Measurements from ENCODE around the gene PFKP. TPM values are rescaled to one million over a fixed set of nuclear protein-coding genes. Genes with fewer than 3 reads are reported as not detected.
A peak's percentile ranks its signal among the peaks of the same experiment; 100 is the strongest.

Gene PFKP
- total RNA-seq, 2 donors from 2014 or later = 17.4 to 39.6 TPM

DNA sequence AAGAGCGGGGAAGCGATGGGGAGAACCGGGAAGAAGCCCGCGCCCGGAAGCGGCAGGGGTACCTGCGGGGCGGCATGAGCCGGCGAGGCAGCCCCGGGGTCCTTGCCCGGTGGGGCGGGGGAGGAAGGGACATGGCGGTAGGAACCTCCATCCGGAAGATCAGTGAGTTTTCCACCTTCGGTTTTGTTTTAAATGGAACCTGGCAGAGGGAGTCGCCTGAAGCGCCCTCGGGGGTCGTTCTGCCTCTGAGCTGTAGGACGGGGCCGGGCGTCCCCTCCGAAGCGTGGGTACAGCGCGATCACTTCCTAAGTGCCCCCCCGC is 471 bp downstream of the PFKP start:
- peaks cover 0 to 12% of the 10 kb centered on the region in 2 donors for H3K27me3 ChIP-seq
- peak overlapping the region; percentile 5 to 52 for H3K4me3 ChIP-seq
- 0 to 1% methylated on average over 3 to 28 of the region's 29 CpGs for WGBS, 2 donors
- peak overlapping the region; percentile 0 to 79 (median 68) for H3K27ac ChIP-seq
- ATAC-seq = peak; percentile 10
- intact Hi-C loops (cut with DNase I) = no loop called here
- no peak for TF ChIP-seq POLR2A (IDR thresholded peaks at IDR 0.05)
- TF ChIP-seq, protein P1, sequence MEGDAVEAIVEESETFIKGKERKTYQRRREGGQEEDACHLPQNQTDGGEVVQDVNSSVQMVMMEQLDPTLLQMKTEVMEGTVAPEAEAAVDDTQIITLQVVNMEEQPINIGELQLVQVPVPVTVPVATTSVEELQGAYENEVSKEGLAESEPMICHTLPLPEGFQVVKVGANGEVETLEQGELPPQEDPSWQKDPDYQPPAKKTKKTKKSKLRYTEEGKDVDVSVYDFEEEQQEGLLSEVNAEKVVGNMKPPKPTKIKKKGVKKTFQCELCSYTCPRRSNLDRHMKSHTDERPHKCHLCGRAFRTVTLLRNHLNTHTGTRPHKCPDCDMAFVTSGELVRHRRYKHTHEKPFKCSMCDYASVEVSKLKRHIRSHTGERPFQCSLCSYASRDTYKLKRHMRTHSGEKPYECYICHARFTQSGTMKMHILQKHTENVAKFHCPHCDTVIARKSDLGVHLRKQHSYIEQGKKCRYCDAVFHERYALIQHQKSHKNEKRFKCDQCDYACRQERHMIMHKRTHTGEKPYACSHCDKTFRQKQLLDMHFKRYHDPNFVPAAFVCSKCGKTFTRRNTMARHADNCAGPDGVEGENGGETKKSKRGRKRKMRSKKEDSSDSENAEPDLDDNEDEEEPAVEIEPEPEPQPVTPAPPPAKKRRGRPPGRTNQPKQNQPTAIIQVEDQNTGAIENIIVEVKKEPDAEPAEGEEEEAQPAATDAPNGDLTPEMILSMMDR (IDR thresholded peaks at IDR 0.05) = no peak
- no peak for DNase-seq
- no peaks in the 10 kb centered on the region for H3K36me3 ChIP-seq (replicated peaks in 1 of 2; ENCODE audit: insufficient read depth in 1 of 2, low read depth in 2 of 2)
- H3K4me1 ChIP-seq = peaks cover 26% of the 10 kb centered on the region
- H3K9me3 ChIP-seq = no peaks in the 10 kb centered on the region

DNA sequence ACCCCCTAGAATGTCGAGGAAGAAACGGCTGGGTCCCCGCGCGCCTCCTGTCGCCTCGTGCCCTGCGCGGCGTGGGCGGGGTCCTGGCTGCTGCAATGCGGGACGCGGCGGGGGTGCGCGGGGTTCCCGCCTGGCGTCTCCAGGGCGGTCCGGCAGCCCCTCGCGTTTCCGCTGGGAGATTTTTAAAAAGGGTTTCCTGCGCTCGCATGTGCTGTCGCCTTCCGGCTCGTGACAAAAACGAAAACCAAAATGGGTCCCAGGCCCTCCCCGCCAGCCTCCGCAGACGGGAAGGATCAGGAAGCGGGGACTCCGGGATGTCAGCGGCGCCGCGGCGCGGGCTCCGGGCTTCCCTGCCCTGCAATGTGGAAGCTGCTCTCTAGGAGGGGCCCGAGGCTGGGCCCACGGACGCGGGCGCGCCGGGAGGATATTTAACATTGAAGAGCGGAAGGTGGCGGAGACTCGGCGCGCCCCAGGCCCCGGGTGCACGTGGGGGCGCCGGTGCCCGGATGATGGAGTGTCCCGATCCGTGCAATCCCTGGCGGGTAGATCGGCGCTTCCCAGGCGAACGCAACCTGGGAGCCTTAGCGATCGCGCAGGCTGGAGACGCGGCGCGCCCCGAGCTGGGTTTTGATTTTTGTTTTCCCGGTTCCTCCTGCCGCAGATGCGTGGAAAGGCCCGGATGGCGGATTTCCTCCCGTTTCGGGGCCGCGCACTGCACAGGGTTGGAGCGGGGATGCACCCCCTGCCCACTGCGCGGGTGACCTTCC is 1.0 kb downstream of the PFKP start:
- intact Hi-C loops (cut with DNase I) = no loop called here
- H3K4me1 ChIP-seq = peaks cover 26% of the 10 kb centered on the region
- peak overlapping the region; percentile 0 to 79 (median 68) for H3K27ac ChIP-seq
- 0% methylated on average over 3 to 86 of the region's 86 CpGs for WGBS, 2 donors
- H3K9me3 ChIP-seq = no peaks in the 10 kb centered on the region
- ATAC-seq (peak; percentile 58), DNase-seq (peak; percentile 40 to 58 (median 50))
- H3K36me3 ChIP-seq (replicated peaks in 1 of 2; ENCODE audit: insufficient read depth in 1 of 2, low read depth in 2 of 2) = no peaks in the 10 kb centered on the region
- peak overlapping the region; percentile 5 to 52 for H3K4me3 ChIP-seq
- H3K27me3 ChIP-seq = peaks cover 0 to 12% of the 10 kb centered on the region in 2 donors
- peak in 2 of 3 donors; percentile 33 to 34 for TF ChIP-seq POLR2A (IDR thresholded peaks at IDR 0.05)
- TF ChIP-seq, protein P1 (IDR thresholded peaks at IDR 0.05) = peak in 3 of 7 experiments; percentile 19 to 22 (median 21)

DNA sequence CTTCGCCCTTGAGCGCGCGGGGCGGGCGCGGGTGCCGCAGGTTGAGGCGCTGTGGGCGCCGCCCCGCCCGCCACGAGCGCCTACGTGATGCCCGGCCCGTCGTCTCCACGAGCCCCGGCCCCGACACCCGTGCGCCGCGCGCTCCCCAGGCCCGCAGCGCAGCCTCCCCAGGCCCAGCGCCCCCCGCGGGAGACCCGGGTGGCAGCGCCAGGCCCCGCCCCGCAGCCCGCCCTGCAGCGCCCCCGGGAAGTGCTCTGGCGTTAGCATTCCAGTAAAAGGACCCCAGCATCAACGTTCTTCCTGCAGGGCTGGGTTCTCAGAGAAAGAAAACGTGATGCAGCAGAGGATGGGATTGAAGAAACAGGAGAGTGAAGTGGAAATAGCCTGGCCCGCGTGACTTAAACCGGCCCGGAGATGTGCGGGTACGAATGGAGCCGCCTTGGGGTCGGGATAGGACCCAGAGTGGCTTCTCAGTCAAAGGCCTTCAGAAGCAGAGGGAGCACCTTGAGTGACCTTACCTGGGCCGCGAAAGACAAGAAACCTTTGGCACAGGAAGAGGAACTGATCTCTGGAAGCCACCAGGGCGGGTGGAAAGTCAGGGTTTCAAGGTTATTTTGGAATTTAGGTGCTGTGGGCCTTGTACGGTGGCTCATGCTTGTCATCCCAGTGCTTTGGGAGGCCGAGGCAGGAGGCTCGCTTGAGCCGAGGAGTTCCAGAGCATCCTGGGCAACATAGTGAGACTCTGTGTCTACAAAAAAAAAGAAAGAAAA is 1.8 kb downstream of the PFKP start:
- WGBS, 2 donors = 11 to 33% methylated on average over 17 to 57 of the region's 57 CpGs
- Histone ChIP-seq H3K4me1 (peaks cover 26% of the 10 kb centered on the region), H3K36me3 (replicated peaks in 1 of 2; ENCODE audit: insufficient read depth in 1 of 2, low read depth in 2 of 2) (no peaks in the 10 kb centered on the region), H3K9me3 (no peaks in the 10 kb centered on the region), H3K27me3 (peaks cover 0 to 12% of the 10 kb centered on the region in 2 donors), H3K27ac (peak overlapping the region in 3 of 4 donors; percentile 63 to 79 (median 74)), H3K4me3 (peak overlapping the region; percentile 5 to 52)
- ATAC-seq (peak; percentile 1), DNase-seq (no peak)
- intact Hi-C loops (cut with DNase I) = no loop called here
- TF ChIP-seq, protein P1 (IDR thresholded peaks at IDR 0.05) = no peak
- no peak for TF ChIP-seq POLR2A (IDR thresholded peaks at IDR 0.05)

DNA sequence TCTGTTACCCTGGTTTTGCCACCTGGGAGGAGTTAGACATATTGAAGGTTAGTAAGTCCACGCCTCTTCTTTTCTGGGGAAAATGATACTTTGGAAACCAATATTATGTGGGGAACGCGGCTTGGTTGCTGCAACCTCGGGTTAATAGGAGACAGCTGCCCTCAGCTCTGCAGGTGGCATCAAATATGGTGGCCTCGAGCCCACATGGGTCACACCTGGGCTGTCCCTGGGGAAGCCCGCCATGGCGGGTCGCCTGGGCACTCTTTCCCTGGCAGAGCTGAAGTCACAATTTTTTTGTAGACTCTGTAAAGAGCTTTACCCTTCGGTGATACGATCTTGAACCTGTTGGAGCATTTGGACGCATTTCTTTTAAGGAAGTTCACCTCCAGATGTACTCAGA is 2.5 kb downstream of the PFKP start:
- Histone ChIP-seq H3K27ac (no peak overlapping the region), H3K27me3 (peaks cover 0 to 12% of the 10 kb centered on the region in 2 donors), H3K9me3 (no peaks in the 10 kb centered on the region), H3K4me3 (no peak overlapping the region), H3K36me3 (replicated peaks in 1 of 2; ENCODE audit: insufficient read depth in 1 of 2, low read depth in 2 of 2) (no peaks in the 10 kb centered on the region), H3K4me1 (peaks cover 26% of the 10 kb centered on the region)
- no peak for TF ChIP-seq POLR2A (IDR thresholded peaks at IDR 0.05)
- TF ChIP-seq, protein P1 (IDR thresholded peaks at IDR 0.05) = no peak
- WGBS, 2 donors = 84 to 87% methylated on average over 11 of the region's 11 CpGs
- no peak for ATAC-seq
- intact Hi-C loops (cut with DNase I) = no loop called here
- DNase-seq = no peak
